H1 (cell line): ENCODE results near the gene GSPT1. TPM values are rescaled to one million over a fixed set of nuclear protein-coding genes. Genes with fewer than 3 reads are reported as not detected.

Experiments used
- GTF2F1 ChIP-seq: IDR thresholded peaks from 2 replicates; pipeline ENCODE4 v1.6.1; 2012; ENCODE audit warnings: low read depth, low read length, improper control_type of control experiment, borderline replicate concordance
- RFX5 ChIP-seq: IDR thresholded peaks from 2 replicates; pipeline ENCODE4 v1.6.1; 2011; ENCODE audit warnings: low read depth, low read length, improper control_type of control experiment, borderline replicate concordance
- USF2 ChIP-seq: IDR thresholded peaks from 2 replicates; pipeline ENCODE4 v1.6.1; 2011; ENCODE audit warnings: low read length, improper control_type of control experiment
- polyA plus RNA-seq, 7 experiments: library from polyadenylated mRNA; depleted of rRNA in 3 of 7; stranded (reverse) in 5 of 7; unstranded in 2 of 7; fragments of >200 nt in 5 of 7; fragments of 200-250 nt in 2 of 7; gene quantifications; 1 replicate in 5 of 7; 2 replicates in 1 of 7; 4 replicates in 1 of 7; pipeline versions ENCODE4 v1.2.1 to v1.2.3, GENCODE V29; 2011 to 2013; ENCODE audit warnings: missing spikeins in 2 of 7, mixed read lengths in 2 of 7
- total RNA-seq: library from RNA; stranded (reverse); fragmentation: NEBNext Ultra II Directional; extraction: Animal tissue kit (Norgen Biotek cat#: 25700); gene quantifications from 2 replicates; pipeline ENCODE4 v1.2.1, GENCODE V29; 2021

GSPT1 gene
- total and polyA plus RNA-seq, 2 of the 8 experiments (the other 6 are each of a cell fraction or from before 2014, with no cell fraction given): 51.0 to 204 TPM

- TF ChIP-seq USF2: no peak
- TF ChIP-seq GTF2F1: no peak
- TF ChIP-seq RFX5: no peak
These were observed 53.3 kb downstream of the GSPT1 start (continued) for GRCh38 chr16:11862489-11862888.
